HAP-1 (cell line): ENCODE results near the gene MNAT1.

Experiments used
- DNase-seq, 2 experiments: peaks; one replicate each; pipeline ENCODE4 v3.0.0-alpha.2; 2016 to 2020; ENCODE audit warnings: low spot score in 2 of 2
- H3K27me3 ChIP-seq: fragments of 250-450 bp; sonication (Bioruptor Pico); 2 replicates; pipeline ENCODE4 v1.5.1; 2020; ENCODE audit warnings: low read depth, mild to moderate bottlenecking, moderate library complexity
- H3K36me3 ChIP-seq: fragments of 250-450 bp; sonication (Bioruptor Pico); replicated peaks from 2 replicates; pipeline ENCODE4 v1.5.1; 2020; ENCODE audit warnings: mild to moderate bottlenecking
- H3K4me1 ChIP-seq: fragments of 250-450 bp; sonication (Bioruptor Pico); 2 replicates; pipeline ENCODE4 v1.5.1; 2020; ENCODE audit warnings: mild to moderate bottlenecking
- H3K4me3 ChIP-seq: fragments of 250-450 bp; sonication (Bioruptor Pico); 2 replicates; pipeline ENCODE4 v1.5.1; 2020; ENCODE audit warnings: mild to moderate bottlenecking, moderate library complexity
- H3K9me3 ChIP-seq: fragments of 250-450 bp; sonication (Bioruptor Pico); 2 replicates; pipeline ENCODE4 v1.5.1; 2020; ENCODE audit warnings: mild to moderate bottlenecking, moderate library complexity
- in situ Hi-C: fragments of 300-500 bp; cut with MboI; formaldehyde crosslinking; loops from 3 replicates; pipeline ENCODE4 v1.14.3; 2020; ENCODE audit warnings: low sequenced_read_pairs, inconsistent platforms, mixed read lengths

The MNAT1 gene

DNA sequence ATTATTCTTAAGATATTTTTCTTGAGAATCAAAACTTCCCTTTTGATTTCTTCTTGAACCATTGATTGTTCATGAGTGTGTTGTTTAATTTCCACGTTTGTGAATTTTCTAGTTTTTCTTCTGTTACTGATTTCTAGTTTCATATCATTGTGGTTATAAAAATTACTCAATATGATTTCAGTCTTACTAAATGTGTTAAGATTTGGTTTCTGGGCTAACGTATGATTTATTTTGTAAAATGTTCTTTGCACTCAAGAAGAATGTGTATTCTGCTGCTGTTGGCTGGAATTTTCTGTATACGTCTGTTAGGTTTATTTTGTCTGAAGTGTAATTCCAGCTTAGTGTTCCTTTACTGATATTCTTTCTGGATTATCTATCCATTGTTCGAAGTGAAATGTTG, 221.6 kb downstream of the MNAT1 start:
- no peaks in the 10 kb centered on the region for H3K27me3 ChIP-seq
- H3K4me3 ChIP-seq, result no peak overlapping the region
- peaks cover 3% of the 10 kb centered on the region for H3K9me3 ChIP-seq
- DNase-seq, result no peak
- no peaks in the 10 kb centered on the region for H3K36me3 ChIP-seq
- in situ Hi-C loops, result no loop called here
- no peaks in the 10 kb centered on the region; the same call in 1 of the 2 replicates for H3K4me1 ChIP-seq

DNA sequence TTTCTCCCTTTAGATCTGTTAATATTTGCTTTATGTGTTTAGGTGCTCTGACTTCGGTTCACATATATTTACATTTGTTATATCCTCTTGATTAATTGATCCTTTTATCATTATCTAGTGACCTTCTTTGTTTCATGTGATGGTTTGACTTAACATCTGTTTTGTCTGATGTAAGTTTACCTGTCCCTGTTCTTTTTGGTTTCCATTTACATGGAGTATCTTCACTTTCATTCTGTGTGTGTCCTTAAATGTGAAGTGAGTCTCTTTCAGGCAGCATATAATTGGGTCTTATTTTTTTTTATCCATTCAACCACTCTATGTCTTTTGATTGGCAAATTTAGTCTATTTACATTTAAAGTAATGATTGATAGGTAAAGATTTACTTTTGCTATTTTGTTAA, 222.1 kb downstream of the MNAT1 start:
- Histone ChIP-seq H3K27me3 (no peaks in the 10 kb centered on the region), H3K36me3 (no peaks in the 10 kb centered on the region), H3K4me1 (no peaks in the 10 kb centered on the region; the same call in 1 of the 2 replicates), H3K4me3 (no peak overlapping the region), H3K9me3 (peaks cover 3% of the 10 kb centered on the region)
- in situ Hi-C loops, result no loop called here
- no peak for DNase-seq

- H3K27me3 ChIP-seq, result no peaks in the 10 kb centered on the region
- H3K36me3 ChIP-seq, result no peaks in the 10 kb centered on the region
- DNase-seq, result no peak
- in situ Hi-C loops, result no loop called here
- peaks cover 3% of the 10 kb centered on the region for H3K9me3 ChIP-seq
- no peak overlapping the region for H3K4me3 ChIP-seq
- no peaks in the 10 kb centered on the region; the same call in 1 of the 2 replicates for H3K4me1 ChIP-seq
These were observed 223.6 kb downstream of the MNAT1 start for GRCh38 chr14:60958146-60958545.

- in situ Hi-C loops, result no loop called here
- no peak overlapping the region for H3K4me3 ChIP-seq
These were observed 229.2 kb downstream of the MNAT1 start for GRCh38 chr14:60963761-60964160.

GRCh38 chr14:60964904-60965303, 230.3 kb downstream of the MNAT1 start:
- no peak for DNase-seq
- no peaks in the 10 kb centered on the region for H3K9me3 ChIP-seq
- in situ Hi-C loops, result no loop called here
- H3K27me3 ChIP-seq, result no peaks in the 10 kb centered on the region
- no peak overlapping the region for H3K4me3 ChIP-seq
- no peaks in the 10 kb centered on the region for H3K4me1 ChIP-seq
- no peaks in the 10 kb centered on the region for H3K36me3 ChIP-seq

More at GRCh38 chr14:60963761-60964160, 229.2 kb downstream of the MNAT1 start:
- DNase-seq, result no peak
- H3K36me3 ChIP-seq, result no peaks in the 10 kb centered on the region
- H3K27me3 ChIP-seq, result no peaks in the 10 kb centered on the region
- no peaks in the 10 kb centered on the region; the same call in 1 of the 2 replicates for H3K9me3 ChIP-seq
- H3K4me1 ChIP-seq, result no peaks in the 10 kb centered on the region

- no peak overlapping the region for H3K4me3 ChIP-seq
- in situ Hi-C loops, result no loop called here
- no peaks in the 10 kb centered on the region for H3K4me1 ChIP-seq
- H3K27me3 ChIP-seq, result no peaks in the 10 kb centered on the region
- no peaks in the 10 kb centered on the region for H3K9me3 ChIP-seq
- no peak for DNase-seq
- H3K36me3 ChIP-seq, result no peaks in the 10 kb centered on the region
These were observed 230.8 kb downstream of the MNAT1 start for GRCh38 chr14:60965402-60965801.

DNA sequence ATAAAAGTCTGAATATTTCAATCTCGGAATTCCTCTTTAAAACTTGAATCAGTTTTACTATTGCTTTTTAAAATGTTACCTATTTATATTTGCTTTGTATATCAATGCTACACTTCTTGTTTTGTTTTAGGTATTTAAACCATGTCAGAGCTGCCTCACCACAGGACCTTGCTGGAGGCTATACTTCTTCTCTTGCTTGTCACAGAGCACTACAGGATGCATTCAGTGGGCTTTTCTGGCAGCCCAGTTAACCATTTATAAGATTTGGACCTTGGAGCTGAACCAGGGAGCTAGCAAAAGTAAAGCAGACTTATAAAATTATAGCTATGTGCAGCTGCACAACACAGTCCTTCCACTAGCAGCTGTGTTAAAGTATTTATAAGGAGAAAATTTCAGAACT, 233.5 kb downstream of the MNAT1 start:
- no peak for DNase-seq

DNA sequence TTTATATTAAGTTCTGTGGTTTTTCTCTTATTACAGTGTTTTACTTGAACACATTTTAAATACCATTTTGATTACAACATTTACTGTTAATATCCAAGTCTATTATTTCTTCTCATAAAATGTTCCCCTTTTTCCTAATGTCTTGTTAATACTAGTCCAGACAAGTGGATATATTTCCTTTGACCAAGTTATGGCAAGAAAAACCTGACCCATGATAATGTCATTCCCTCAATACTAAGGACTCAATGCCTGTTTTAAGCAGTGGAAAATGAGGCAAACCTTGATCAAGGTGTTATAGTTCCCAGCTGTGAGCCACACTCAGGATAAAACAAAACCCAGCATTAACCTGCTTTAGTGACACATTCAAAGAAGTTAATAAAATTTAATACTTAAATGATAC, 234.1 kb downstream of the MNAT1 start:
- no peak for DNase-seq
- H3K9me3 ChIP-seq, result no peaks in the 10 kb centered on the region
- H3K4me3 ChIP-seq, result no peak overlapping the region
- no peaks in the 10 kb centered on the region for H3K27me3 ChIP-seq
- in situ Hi-C loops, result no loop called here
- no peaks in the 10 kb centered on the region for H3K4me1 ChIP-seq
- peaks cover 2% of the 10 kb centered on the region; the same call in 1 of the 2 replicates for H3K36me3 ChIP-seq

More for the DNA sequence above, 233.5 kb downstream of the MNAT1 start:
- Histone ChIP-seq H3K9me3 (no peaks in the 10 kb centered on the region), H3K4me3 (no peak overlapping the region), H3K27me3 (no peaks in the 10 kb centered on the region), H3K36me3 (no peaks in the 10 kb centered on the region), H3K4me1 (no peaks in the 10 kb centered on the region)
- in situ Hi-C loops, result no loop called here

GRCh38 chr14:60970146-60970545, 235.6 kb downstream of the MNAT1 start:
- Histone ChIP-seq H3K27me3 (no peaks in the 10 kb centered on the region), H3K4me3 (no peak overlapping the region), H3K36me3 (peaks cover 12% of the 10 kb centered on the region; the same call in 1 of the 2 replicates), H3K9me3 (no peaks in the 10 kb centered on the region), H3K4me1 (no peaks in the 10 kb centered on the region)
- in situ Hi-C loops, result no loop called here
- no peak for DNase-seq

GRCh38 chr14:60971271-60971670, 236.7 kb downstream of the MNAT1 start:
- no peak for DNase-seq
- H3K4me3 ChIP-seq, result no peak overlapping the region
- H3K27me3 ChIP-seq, result no peaks in the 10 kb centered on the region
- no peaks in the 10 kb centered on the region for H3K9me3 ChIP-seq
- H3K4me1 ChIP-seq, result no peaks in the 10 kb centered on the region
- in situ Hi-C loops, result no loop called here
- H3K36me3 ChIP-seq, result peaks cover 15% of the 10 kb centered on the region

DNA sequence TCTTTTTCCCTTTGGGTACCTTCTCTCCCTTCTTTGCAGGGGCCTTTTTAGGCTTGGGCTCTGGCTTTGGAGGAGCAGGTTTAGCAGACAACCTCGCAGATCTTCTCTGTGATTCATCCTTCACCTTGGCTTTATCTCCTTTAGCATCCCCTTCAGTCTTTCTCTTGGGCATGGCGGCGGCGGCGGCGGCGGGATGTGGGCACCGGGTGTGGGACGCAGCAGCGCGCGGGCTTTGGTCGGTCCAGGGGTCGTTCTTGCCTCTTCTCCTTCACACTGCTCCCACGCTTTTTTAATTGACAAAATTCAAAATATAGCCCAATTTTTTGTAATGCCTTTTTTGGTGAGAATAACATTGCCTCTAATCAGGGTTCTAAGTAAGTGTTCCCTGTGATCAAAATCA, 237.7 kb downstream of the MNAT1 start:
- peaks cover 1% of the 10 kb centered on the region; the same call in 1 of the 2 replicates for H3K4me1 ChIP-seq
- no peaks in the 10 kb centered on the region for H3K27me3 ChIP-seq
- no peaks in the 10 kb centered on the region for H3K9me3 ChIP-seq
- H3K36me3 ChIP-seq, result peaks cover 20% of the 10 kb centered on the region
- H3K4me3 ChIP-seq, result no peak overlapping the region
- in situ Hi-C loops, result no loop called here
- DNase-seq, result no peak

DNA sequence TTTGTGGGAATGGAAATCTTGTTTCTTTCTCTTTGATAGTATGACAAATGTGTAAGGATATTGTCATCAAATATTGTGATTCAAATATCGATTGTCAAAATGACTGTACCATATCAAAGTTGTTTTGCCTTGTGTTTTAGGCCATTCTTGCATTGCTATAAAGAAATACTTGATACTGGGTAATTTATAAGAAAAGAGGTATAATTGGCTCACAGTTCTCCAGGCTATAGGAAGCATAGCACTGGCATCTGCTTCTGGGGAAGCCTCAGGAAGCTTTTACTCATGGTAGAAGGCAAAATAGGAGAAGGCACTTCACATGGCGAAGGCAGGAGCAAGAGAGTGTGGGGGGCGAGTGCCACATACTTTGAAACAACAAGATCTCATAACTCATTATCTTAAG, 238.5 kb downstream of the MNAT1 start:
- Histone ChIP-seq H3K27me3 (no peaks in the 10 kb centered on the region), H3K36me3 (peaks cover 26% of the 10 kb centered on the region), H3K4me3 (no peak overlapping the region), H3K9me3 (no peaks in the 10 kb centered on the region), H3K4me1 (peaks cover 7% of the 10 kb centered on the region; the same call in 1 of the 2 replicates)
- DNase-seq, result no peak
- in situ Hi-C loops, result no loop called here

DNA sequence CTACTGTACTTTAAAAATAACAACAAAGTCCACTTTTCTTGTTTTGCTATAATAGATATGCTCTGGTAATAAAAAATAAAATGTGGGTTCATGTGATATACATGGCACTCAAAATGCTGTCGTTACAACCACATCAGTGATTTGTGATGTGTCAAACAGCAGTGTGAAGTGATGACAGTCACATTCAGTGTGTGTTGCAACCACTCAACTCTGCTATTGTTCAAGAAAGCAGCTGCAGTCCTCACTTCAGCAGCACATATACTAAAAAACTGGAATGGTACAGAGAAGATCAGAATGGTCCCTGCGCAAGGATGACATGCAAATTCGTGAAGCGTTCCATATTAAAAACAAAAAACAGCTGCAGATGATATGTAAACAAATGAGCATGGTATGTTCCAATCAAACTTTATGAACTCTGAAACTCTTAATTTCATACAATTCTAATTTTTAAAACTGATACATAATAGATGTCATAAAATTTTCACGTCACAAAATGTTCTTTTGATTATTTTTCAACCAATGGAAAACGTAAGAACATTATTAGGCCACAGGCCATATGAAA, 239.6 kb downstream of the MNAT1 start:
- Histone ChIP-seq H3K36me3 (peaks cover 26% of the 10 kb centered on the region), H3K4me3 (no peak overlapping the region), H3K27me3 (no peaks in the 10 kb centered on the region), H3K9me3 (no peaks in the 10 kb centered on the region), H3K4me1 (peaks cover 12% of the 10 kb centered on the region; the same call in 1 of the 2 replicates)
- in situ Hi-C loops, result no loop called here
- no peak for DNase-seq

GRCh38 chr14:60975551-60975950, 241.0 kb downstream of the MNAT1 start:
- H3K36me3 ChIP-seq, result peaks cover 26% of the 10 kb centered on the region
- in situ Hi-C loops, result loop anchor here (25.0 kb wide), 1 partner anchor 338 kb away; the partner anchor contains the start of gene SIX1
- peaks cover 16% of the 10 kb centered on the region; the same call in 1 of the 2 replicates for H3K4me1 ChIP-seq
- no peaks in the 10 kb centered on the region for H3K27me3 ChIP-seq
- no peaks in the 10 kb centered on the region for H3K9me3 ChIP-seq
- H3K4me3 ChIP-seq, result no peak overlapping the region
- DNase-seq, result no peak

DNA sequence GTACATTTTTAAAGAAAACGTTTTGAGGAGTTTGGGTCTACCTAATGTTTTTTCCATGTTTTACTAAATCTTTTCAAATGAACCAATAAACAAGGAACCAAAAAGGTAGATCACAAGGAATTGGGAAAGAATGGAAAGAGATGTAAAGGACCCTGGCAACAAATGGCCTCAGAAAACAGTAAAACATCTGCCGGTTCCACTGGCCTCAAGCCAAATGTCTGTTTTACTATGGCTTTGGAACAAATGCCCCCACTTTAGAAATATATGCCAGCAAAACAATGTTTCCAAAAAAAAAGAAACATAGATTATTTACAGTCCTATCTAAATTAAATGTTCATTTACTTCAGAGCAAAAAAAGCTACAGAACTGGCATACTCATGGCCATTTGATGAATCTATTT, 243.3 kb downstream of the MNAT1 start:
- in situ Hi-C loops, result loop anchor here (25.0 kb wide), 1 partner anchor 341 kb away; the partner anchor contains the start of gene SIX1

More for the DNA sequence above, 243.3 kb downstream of the MNAT1 start:
- H3K9me3 ChIP-seq, result no peaks in the 10 kb centered on the region
- DNase-seq, result no peak
- H3K4me1 ChIP-seq, result peaks cover 21% of the 10 kb centered on the region; the same call in 1 of the 2 replicates
- peaks cover 26% of the 10 kb centered on the region for H3K36me3 ChIP-seq
- H3K27me3 ChIP-seq, result no peaks in the 10 kb centered on the region
- no peak overlapping the region for H3K4me3 ChIP-seq
